ENCODE measurements around the gene PHEX.

Gene PHEX

DNA sequence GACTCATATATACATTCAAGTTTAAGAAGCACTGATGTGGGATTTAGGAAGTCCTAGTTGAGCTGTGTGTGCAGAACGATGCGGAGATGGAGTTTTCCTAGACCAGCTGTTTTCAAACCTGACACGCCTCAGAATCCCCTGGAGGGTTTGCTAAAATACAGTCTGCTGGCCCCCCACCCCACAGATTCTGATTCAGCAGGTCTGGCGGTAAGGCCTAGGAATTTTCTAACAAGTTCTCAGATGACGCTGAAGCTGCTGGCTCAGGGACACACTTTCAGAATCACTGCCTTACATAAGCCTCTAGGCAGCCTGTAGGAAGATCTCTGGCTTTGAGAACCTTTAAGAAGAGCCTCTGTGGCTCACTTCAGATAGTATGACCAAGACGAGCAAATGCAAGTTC is 73.1 kb downstream of the PHEX start:
- Histone ChIP-seq H3K9ac (ENCODE audit: low read depth, low read length) (no peak overlapping the region), H3K4me3 (ENCODE audit: low read length) (no peak overlapping the region), H3K27me3 (ENCODE audit: insufficient read depth, low read length) (no peaks in the 10 kb centered on the region), H3K27ac (ENCODE audit: low read depth, low read length) (no peak overlapping the region), H3K4me1 (ENCODE audit: insufficient read depth, low read length) (no peaks in the 10 kb centered on the region), H3K9me3 (ENCODE audit: insufficient read depth, low read depth, low read length) (no peaks in the 10 kb centered on the region), H3K36me3 (ENCODE audit: insufficient read depth, low read length) (no peaks in the 10 kb centered on the region)
- 85% methylated on average over 6 of the region's 6 CpGs for WGBS

DNA sequence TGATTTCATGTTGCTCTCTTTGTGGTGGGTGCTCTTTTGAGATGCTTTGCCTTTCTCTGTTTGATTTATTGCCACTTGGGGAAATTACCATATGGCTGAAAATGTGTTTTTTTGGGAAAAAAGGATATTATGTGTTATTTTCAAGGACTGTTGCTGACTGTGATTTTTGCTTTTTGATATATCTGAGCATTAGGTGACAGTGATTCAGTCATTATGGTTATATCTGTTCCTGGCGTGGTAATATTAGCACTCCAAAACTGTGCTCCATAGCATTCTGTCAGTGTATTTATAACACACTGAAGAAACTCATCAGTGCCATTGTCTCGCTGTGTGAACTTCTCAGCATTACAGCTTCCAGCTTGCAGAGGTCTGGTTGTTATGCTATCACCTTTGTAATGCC is 73.8 kb downstream of the PHEX start:
- H3K4me1 ChIP-seq (ENCODE audit: insufficient read depth, low read length) = no peaks in the 10 kb centered on the region
- no peaks in the 10 kb centered on the region for H3K36me3 ChIP-seq (ENCODE audit: insufficient read depth, low read length)
- H3K9ac ChIP-seq (ENCODE audit: low read depth, low read length) = no peak overlapping the region
- no peaks in the 10 kb centered on the region for H3K27me3 ChIP-seq (ENCODE audit: insufficient read depth, low read length)
- H3K27ac ChIP-seq (ENCODE audit: low read depth, low read length) = no peak overlapping the region
- H3K9me3 ChIP-seq (ENCODE audit: insufficient read depth, low read depth, low read length) = no peaks in the 10 kb centered on the region
- WGBS = 98% methylated on average over 2 of the region's 2 CpGs
- H3K4me3 ChIP-seq (ENCODE audit: low read length) = no peak overlapping the region

DNA sequence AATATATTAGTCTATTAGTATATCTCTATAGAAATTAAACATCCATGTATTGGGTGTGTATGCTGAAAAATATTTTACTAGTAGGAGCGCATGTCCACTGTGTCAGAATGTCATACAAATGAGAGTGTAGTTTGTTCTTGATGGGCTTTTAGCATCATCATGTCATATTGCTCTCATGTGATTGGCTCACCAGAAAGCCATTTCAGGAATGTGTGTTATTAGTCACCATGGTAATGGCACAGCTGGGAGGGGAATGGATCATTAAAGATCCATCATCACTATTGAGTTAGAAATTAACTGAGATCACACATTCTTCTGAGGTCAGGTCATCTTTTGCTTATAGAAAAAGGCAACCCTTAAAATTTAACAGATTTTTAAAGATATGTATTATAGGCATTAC is 77.3 kb downstream of the PHEX start:
- H3K36me3 ChIP-seq (ENCODE audit: insufficient read depth, low read length) = no peaks in the 10 kb centered on the region
- H3K4me3 ChIP-seq (ENCODE audit: low read length) = no peak overlapping the region
- 100% methylated on average over 1 of the region's 1 CpG for WGBS
- no peaks in the 10 kb centered on the region for H3K27me3 ChIP-seq (ENCODE audit: insufficient read depth, low read length)
- no peak overlapping the region for H3K9ac ChIP-seq (ENCODE audit: low read depth, low read length)
- no peaks in the 10 kb centered on the region for H3K9me3 ChIP-seq (ENCODE audit: insufficient read depth, low read depth, low read length)
- no peaks in the 10 kb centered on the region for H3K4me1 ChIP-seq (ENCODE audit: insufficient read depth, low read length)
- no peak overlapping the region for H3K27ac ChIP-seq (ENCODE audit: low read depth, low read length)

DNA sequence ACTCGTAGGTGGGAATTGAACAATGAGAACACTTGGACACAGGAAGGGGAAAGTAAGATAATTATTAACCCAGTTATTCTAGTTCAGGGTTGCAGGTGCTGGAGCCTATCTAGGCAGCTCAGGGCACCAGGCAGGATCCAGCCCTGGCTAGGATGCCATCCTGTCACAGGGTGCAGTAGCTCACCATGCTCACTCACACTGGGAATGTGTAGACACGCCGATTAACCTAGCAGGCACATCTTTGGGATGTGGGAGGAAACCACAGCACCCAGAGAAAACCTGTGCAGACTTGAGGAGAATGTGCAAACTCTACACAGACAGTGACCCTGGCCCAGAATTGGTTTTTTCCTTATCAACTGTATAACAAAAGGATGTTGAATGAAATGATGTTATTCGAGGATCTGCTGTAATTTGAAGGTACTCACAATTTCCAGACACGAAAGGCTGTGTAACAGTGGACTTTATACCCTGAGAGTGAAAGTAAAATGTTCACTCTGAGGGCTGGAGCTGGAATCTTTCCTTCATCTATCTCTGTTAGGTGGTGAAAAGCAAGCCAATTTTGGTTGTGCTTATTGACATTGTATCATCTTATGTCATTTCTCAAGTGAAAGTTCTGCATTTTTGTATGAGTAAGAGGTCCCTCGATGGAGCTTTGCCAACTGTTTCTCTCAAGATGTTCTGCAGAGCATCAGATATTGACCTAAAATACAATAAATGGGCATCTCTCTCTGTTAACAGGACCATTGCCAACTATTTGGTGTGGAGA is 78.8 kb downstream of the PHEX start:
- Histone ChIP-seq H3K9me3 (ENCODE audit: insufficient read depth, low read depth, low read length) (no peaks in the 10 kb centered on the region), H3K4me3 (ENCODE audit: low read length) (no peak overlapping the region), H3K4me1 (ENCODE audit: insufficient read depth, low read length) (no peaks in the 10 kb centered on the region), H3K9ac (ENCODE audit: low read depth, low read length) (no peak overlapping the region), H3K27ac (ENCODE audit: low read depth, low read length) (no peak overlapping the region), H3K36me3 (ENCODE audit: insufficient read depth, low read length) (no peaks in the 10 kb centered on the region), H3K27me3 (ENCODE audit: insufficient read depth, low read length) (no peaks in the 10 kb centered on the region)
- 95% methylated on average over 5 of the region's 6 CpGs for WGBS

DNA sequence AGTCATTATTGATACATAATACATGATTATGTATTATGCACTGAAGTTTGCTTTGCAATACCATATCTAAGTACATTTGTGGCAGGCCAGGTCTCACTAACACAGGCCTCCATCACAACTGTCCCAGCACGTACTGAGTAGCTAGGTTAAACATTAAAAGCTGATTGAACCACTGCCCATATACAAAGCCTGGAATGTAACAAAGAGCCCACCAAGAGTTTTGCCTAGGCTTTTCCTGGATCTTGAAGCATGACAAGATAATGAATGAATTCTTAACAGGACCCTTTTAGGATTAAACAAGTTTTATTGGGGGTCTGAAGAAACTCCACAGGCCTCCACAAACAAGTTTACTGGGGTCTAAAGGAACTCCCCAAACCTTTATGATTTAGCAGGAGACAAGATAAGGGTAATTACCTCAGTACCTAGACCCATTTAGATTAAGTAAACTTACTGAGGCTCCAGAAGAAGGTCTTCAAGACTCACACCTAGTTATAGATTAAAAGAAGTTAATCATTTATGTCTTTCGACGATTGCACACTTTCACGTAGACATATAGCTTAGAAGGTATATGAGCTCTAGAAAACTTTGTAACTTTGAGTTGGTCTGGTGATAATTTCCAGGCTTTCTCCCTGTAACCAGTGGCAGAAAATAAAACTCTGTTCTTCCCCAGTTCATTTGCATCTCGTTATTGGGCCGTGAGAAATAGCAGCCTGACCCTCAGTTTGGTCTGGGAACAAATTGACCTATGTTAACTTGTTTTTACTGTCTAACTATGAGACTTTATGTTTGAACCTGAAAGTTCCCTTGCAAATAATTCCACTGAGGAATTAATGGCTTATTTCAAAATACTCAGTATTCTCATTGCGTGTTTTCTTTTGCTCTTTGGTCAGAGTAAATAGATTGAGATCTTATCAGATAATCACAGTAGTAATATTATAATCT is 84.8 kb downstream of the PHEX start:
- 66% methylated on average over 5 of the region's 7 CpGs for WGBS
- Histone ChIP-seq H3K4me1 (ENCODE audit: insufficient read depth, low read length) (peaks cover 13% of the 10 kb centered on the region; the same call in 1 of the 2 replicates), H3K36me3 (ENCODE audit: insufficient read depth, low read length) (no peaks in the 10 kb centered on the region), H3K9me3 (ENCODE audit: insufficient read depth, low read depth, low read length) (no peaks in the 10 kb centered on the region), H3K27ac (ENCODE audit: low read depth, low read length) (no peak overlapping the region), H3K27me3 (ENCODE audit: insufficient read depth, low read length) (no peaks in the 10 kb centered on the region), H3K9ac (ENCODE audit: low read depth, low read length) (no peak overlapping the region), H3K4me3 (ENCODE audit: low read length) (no peak overlapping the region)

DNA sequence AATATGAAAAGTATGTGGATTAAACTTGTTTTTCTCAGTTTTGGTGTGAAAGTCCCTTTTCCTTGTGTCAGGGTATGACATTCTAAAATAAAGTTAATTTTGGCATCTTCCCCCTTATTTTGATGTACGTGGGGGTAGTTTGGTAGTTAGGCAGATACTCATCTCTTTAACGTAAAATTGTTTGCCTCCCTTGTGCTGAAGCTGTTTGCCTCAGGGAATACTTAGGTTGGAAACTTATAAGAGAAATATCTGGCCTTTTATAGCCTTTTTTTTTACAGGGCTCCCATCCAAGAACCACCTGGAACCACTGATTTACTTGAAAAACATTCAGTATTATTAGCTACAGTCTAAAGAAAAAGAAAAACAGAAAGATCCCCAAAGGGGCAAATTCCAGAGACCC is 85.5 kb downstream of the PHEX start:
- Histone ChIP-seq H3K27me3 (ENCODE audit: insufficient read depth, low read length) (no peaks in the 10 kb centered on the region), H3K27ac (ENCODE audit: low read depth, low read length) (no peak overlapping the region)
- no CpG with 5 or more reads among the region's 2 CpGs for WGBS

DNA sequence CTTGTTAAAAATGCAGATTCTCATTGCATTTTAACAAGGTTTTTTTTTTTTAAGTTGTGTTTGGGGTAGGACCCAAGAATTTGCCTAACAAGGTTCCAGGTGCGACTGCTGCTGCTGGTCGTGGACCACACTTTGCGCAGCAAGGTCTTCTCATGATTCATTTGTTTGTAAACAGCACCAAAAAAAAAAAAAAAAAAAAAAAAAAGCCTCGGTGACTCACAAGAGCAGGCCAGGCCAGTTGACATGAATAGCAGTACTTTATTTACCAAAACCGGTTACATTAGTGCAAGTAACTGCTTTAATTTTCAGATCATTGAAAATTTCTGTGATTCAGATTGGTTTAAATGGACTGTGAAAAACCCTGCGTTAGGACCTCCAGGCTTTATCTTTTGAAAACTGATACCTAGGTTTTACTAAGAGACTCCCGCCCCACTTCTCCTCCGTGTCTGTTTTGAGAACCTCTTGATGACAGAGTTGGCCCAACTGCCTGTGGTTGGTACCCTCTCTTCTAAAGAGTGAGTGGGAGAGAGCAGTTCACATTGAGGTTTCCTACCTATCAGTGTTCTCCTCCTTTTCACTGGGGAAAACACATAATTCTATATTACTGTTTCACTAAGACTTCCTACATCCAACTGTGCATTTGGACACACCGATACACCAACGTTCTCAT is 86.2 kb downstream of the PHEX start:
- Histone ChIP-seq H3K9ac (ENCODE audit: low read depth, low read length) (no peak overlapping the region), H3K27me3 (ENCODE audit: insufficient read depth, low read length) (no peaks in the 10 kb centered on the region), H3K9me3 (ENCODE audit: insufficient read depth, low read depth, low read length) (no peaks in the 10 kb centered on the region), H3K36me3 (ENCODE audit: insufficient read depth, low read length) (no peaks in the 10 kb centered on the region), H3K4me1 (ENCODE audit: insufficient read depth, low read length) (peaks cover 13% of the 10 kb centered on the region; the same call in 1 of the 2 replicates), H3K27ac (ENCODE audit: low read depth, low read length) (no peak overlapping the region; the same call in 1 of the 2 replicates), H3K4me3 (ENCODE audit: low read length) (no peak overlapping the region)
- 37% methylated on average over 3 of the region's 10 CpGs for WGBS

More for the DNA sequence above, 85.5 kb downstream of the PHEX start:
- Histone ChIP-seq H3K4me3 (ENCODE audit: low read length) (no peak overlapping the region), H3K4me1 (ENCODE audit: insufficient read depth, low read length) (peaks cover 13% of the 10 kb centered on the region; the same call in 1 of the 2 replicates), H3K36me3 (ENCODE audit: insufficient read depth, low read length) (no peaks in the 10 kb centered on the region), H3K9me3 (ENCODE audit: insufficient read depth, low read depth, low read length) (no peaks in the 10 kb centered on the region), H3K9ac (ENCODE audit: low read depth, low read length) (no peak overlapping the region)

DNA sequence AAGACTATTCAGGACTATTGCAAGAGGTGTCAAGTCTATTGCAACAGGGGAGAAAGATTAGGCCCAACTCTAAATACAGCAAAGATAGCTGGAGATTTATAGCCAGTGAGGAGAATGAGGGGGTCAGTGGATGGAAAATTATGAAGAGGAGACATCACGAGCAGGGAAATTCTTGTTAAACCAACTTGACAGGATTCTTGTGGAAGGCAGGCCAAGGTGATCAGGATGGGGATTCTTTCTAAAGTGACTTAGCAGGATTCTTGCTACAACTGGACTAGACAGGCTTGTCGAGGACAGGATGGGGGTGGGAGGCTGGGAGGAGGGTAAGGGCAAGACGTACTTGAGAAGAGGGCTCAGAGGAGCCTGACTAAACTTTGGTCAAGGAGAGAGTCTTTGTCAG is 89.0 kb downstream of the PHEX start:
- Histone ChIP-seq H3K4me3 (ENCODE audit: low read length) (no peak overlapping the region), H3K9ac (ENCODE audit: low read depth, low read length) (no peak overlapping the region), H3K27ac (ENCODE audit: low read depth, low read length) (no peak overlapping the region), H3K27me3 (ENCODE audit: insufficient read depth, low read length) (no peaks in the 10 kb centered on the region), H3K9me3 (ENCODE audit: insufficient read depth, low read depth, low read length) (no peaks in the 10 kb centered on the region), H3K36me3 (ENCODE audit: insufficient read depth, low read length) (no peaks in the 10 kb centered on the region), H3K4me1 (ENCODE audit: insufficient read depth, low read length) (peaks cover 13% of the 10 kb centered on the region; the same call in 1 of the 2 replicates)
- WGBS = 93% methylated on average over 3 of the region's 3 CpGs

DNA sequence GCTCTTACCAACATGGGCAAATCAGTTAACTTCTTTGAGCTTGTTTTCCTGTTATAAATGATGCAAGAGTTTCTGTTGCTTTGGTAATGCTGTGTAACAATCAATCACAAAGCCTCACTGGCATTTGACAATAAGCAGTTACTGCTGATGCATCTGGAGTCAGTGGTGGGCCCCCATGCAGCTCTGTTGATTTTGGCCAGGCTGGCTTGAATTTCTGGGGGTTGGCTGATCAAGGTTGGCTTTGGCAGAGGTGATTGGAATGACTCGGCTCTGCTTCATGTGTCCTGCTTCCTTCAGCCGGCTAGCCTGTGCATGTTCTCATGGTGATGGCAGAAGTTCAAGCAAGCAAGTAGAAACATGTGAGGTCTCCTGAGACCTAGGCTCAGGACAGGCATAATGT is 90.4 kb downstream of the PHEX start:
- Histone ChIP-seq H3K9ac (ENCODE audit: low read depth, low read length) (no peak overlapping the region), H3K36me3 (ENCODE audit: insufficient read depth, low read length) (no peaks in the 10 kb centered on the region), H3K4me3 (ENCODE audit: low read length) (no peak overlapping the region), H3K9me3 (ENCODE audit: insufficient read depth, low read depth, low read length) (no peaks in the 10 kb centered on the region), H3K4me1 (ENCODE audit: insufficient read depth, low read length) (peaks cover 11% of the 10 kb centered on the region; the same call in 1 of the 2 replicates), H3K27me3 (ENCODE audit: insufficient read depth, low read length) (no peaks in the 10 kb centered on the region), H3K27ac (ENCODE audit: low read depth, low read length) (no peak overlapping the region)
- WGBS = 90% methylated on average over 2 of the region's 2 CpGs

DNA sequence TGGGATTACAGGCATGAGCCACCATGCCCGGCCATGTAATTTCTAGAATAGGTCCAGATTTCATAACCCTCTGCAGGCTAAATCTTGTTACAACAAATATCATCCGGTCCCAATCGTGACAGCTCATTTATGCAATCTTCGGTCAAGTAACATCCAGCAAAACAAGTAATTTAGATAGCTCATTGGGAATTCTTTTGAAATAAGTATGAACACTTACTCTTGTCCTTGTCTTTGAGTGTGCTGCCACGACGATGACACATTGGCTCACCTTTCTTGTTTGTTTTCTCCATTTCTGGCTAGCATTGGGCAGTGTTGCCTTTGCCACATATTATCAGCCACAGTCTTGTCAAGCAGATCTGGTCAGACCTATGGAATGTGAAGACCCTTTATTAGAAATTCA is 92.0 kb downstream of the PHEX start:
- 97% methylated on average over 6 of the region's 6 CpGs for WGBS

DNA sequence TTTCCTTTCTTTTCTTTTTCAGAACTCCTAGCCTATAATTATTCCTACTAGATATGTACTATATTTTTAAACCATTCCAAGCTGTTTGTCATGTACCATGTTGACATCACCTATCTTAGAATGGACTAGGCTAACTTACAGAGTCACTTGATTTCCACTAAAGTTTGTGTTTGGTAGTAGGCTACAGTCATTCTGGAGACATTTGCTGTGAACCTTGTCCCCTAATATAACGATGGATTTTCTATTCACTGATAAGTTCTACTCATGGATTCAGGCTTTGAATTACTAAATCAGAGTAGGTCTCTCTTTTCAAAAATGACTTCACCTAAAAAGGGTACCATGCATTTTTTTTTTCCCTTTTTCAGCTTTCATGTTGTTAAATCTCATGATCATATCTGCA is 93.4 kb downstream of the PHEX start:
- Histone ChIP-seq H3K9me3 (ENCODE audit: insufficient read depth, low read depth, low read length) (no peaks in the 10 kb centered on the region), H3K36me3 (ENCODE audit: insufficient read depth, low read length) (no peaks in the 10 kb centered on the region), H3K9ac (ENCODE audit: low read depth, low read length) (no peak overlapping the region), H3K4me3 (ENCODE audit: low read length) (no peak overlapping the region), H3K27me3 (ENCODE audit: insufficient read depth, low read length) (no peaks in the 10 kb centered on the region), H3K4me1 (ENCODE audit: insufficient read depth, low read length) (peaks cover 11% of the 10 kb centered on the region; the same call in 1 of the 2 replicates), H3K27ac (ENCODE audit: low read depth, low read length) (no peak overlapping the region)
- WGBS = 93% methylated on average over 1 of the region's 1 CpG

More for the DNA sequence above, 92.0 kb downstream of the PHEX start:
- Histone ChIP-seq H3K27me3 (ENCODE audit: insufficient read depth, low read length) (no peaks in the 10 kb centered on the region), H3K4me1 (ENCODE audit: insufficient read depth, low read length) (peaks cover 3% of the 10 kb centered on the region; the same call in 1 of the 2 replicates), H3K4me3 (ENCODE audit: low read length) (no peak overlapping the region), H3K9ac (ENCODE audit: low read depth, low read length) (no peak overlapping the region), H3K27ac (ENCODE audit: low read depth, low read length) (no peak overlapping the region), H3K9me3 (ENCODE audit: insufficient read depth, low read depth, low read length) (no peaks in the 10 kb centered on the region), H3K36me3 (ENCODE audit: insufficient read depth, low read length) (no peaks in the 10 kb centered on the region)

Data from HUES64 (cell line).